Coronary artery (tissue), 2 donors: ENCODE measurements around the gene GJA9.

Experiments
- DNase-seq: peaks from one replicate; pipeline ENCODE4 v3.0.0-alpha.2; 2017; ENCODE audit warnings: low spot score
- H3K27ac ChIP-seq, 2 donors: fragments of 200-600 bp; sonication (generic); one replicate each; pipeline ENCODE4 v1.5.1; 2016 to 2019
- H3K4me3 ChIP-seq: fragments of 200-600 bp; sonication (generic); 2 replicates; pipeline ENCODE4 v1.5.1; 2016; ENCODE audit warnings: mild to moderate bottlenecking, moderate library complexity
- TF ChIP-seq, protein P1 (sequence below): fragments of 200-600 bp; sonication (generic); IDR thresholded peaks from one replicate; pipeline ENCODE4 v1.5.1; 2019; ENCODE audit warnings: antibody characterized with exemption

GJA9 gene

GRCh38 chr1:38885092-38885491, 3.7 kb upstream of the GJA9 start:
- Histone ChIP-seq H3K27ac (no peak overlapping the region), H3K4me3 (no peak overlapping the region)
- DNase-seq: no peak
- TF ChIP-seq, protein P1, sequence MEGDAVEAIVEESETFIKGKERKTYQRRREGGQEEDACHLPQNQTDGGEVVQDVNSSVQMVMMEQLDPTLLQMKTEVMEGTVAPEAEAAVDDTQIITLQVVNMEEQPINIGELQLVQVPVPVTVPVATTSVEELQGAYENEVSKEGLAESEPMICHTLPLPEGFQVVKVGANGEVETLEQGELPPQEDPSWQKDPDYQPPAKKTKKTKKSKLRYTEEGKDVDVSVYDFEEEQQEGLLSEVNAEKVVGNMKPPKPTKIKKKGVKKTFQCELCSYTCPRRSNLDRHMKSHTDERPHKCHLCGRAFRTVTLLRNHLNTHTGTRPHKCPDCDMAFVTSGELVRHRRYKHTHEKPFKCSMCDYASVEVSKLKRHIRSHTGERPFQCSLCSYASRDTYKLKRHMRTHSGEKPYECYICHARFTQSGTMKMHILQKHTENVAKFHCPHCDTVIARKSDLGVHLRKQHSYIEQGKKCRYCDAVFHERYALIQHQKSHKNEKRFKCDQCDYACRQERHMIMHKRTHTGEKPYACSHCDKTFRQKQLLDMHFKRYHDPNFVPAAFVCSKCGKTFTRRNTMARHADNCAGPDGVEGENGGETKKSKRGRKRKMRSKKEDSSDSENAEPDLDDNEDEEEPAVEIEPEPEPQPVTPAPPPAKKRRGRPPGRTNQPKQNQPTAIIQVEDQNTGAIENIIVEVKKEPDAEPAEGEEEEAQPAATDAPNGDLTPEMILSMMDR: no peak

DNA sequence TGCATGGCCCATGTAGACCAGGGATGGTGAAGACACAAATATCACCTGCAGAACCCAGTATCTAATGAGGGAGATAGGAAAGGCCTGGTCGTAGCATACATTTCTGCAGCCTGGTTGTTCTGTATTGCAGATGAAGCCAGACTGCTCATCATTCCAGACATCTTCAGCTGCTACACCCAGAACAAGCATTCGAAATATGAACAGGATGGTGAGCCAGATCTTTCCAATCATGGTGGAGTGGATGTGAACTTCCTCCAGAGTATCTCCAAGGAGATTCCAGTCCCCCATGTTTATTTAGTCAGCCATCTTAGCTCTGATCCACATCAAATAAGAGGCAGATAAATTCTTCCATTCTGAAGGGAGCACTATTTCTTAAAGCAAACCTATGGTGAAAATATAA, 5.6 kb downstream of the GJA9 start:
- TF ChIP-seq, protein P1: no peak
- DNase-seq: no peak
- Histone ChIP-seq H3K4me3 (no peak overlapping the region), H3K27ac (no peak overlapping the region)

DNA sequence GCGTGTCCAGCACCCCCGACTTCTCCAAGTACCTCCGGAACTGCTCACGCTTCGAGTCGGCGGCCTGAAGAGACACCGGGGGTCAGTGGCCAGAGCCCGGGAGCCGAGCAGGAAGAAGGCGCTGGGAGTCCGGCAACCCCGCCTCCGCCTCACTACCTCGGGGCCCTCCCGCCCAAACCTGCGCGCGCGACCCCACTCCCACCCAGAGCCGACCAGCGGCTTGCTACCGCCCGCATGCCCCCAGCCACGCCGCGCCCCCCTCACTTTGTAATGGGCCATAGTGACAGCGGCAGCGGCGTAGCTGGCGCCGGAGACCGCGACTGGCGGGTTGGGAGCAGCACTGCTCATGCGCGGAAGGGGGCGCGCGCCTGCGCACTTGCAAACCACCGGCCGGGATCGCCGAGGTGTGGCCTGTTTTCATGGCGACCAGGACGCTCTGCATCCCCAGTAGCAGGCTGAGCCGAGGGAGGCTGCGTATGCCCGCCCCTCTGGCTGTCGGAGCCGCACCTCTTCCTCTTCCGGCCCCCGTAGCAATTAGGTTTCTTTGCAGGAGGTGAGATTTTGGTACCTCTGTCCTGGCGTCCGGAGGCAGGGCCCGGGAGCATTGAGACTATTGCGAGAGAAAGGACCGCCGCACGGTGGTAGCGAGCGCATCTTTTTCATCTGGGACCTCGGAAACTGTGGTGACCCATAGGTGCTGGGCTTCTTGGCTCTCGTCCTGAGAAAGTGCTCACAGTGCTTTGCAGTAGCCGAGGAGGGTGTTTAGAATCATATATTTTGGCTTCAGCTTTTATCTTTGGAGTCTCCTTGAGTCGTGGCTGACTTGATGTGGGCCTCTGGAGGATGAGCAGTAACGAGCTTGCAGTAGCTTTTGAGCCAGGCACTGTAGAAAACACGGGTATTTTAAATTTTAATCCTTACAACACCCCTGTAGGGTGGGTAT, 8.1 kb downstream of the GJA9 start, which contains the start of gene MYCBP:
Gene MYCBP, minus strand, starts transcription at position 322 of the 943 bp plus-strand sequence. Its CDS starts 43 bp downstream, at position 279.
- Histone ChIP-seq H3K27ac (peak within 1 kb of the TSS in 1 of 2 donors; percentile 71), H3K4me3 (peak within 1 kb of the TSS; percentile 85)
- TF ChIP-seq, protein P1: no peak
- DNase-seq: peak; percentile 96

DNA sequence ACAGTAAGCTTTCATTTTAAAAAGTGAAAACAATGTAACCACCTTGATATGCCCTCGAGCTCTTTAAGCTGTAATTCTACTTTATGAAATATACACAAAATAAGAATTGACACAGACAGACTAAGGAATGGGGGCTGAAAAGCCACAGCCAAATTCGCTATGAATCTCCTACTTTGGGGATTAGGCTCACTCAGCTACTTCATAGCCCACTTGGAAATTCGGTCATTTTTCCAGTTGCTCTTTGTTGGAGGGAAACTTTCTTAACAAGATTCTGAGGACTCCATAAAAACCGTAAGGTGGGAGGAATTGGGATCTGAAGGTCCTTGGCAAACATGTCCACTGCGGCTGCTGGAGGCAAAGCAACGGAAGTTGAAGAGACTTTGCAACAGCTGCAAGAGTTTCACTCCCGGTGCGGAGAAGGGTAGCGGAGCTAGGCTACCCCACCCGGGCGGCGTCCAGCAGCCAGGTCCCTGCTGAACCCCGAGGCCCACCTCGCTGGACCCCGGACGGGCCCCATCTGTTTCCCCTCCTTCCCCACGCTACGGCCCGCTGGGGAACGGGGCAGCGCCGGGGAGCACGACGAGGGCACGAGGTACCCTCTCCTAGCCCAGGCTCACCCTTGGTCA, 8.9 kb downstream of the GJA9 start:
- H3K27ac ChIP-seq: peak overlapping the region in 1 of 2 donors; percentile 71
- no peak for DNase-seq
- TF ChIP-seq, protein P1: no peak

GRCh38 chr1:38870996-38871395, 10.4 kb downstream of the GJA9 start:
- DNase-seq: no peak
- TF ChIP-seq, protein P1: no peak
- no peak overlapping the region for H3K4me3 ChIP-seq
- H3K27ac ChIP-seq: no peak overlapping the region

More for the DNA sequence above, 8.9 kb downstream of the GJA9 start:
- peak overlapping the region; percentile 85 for H3K4me3 ChIP-seq

DNA sequence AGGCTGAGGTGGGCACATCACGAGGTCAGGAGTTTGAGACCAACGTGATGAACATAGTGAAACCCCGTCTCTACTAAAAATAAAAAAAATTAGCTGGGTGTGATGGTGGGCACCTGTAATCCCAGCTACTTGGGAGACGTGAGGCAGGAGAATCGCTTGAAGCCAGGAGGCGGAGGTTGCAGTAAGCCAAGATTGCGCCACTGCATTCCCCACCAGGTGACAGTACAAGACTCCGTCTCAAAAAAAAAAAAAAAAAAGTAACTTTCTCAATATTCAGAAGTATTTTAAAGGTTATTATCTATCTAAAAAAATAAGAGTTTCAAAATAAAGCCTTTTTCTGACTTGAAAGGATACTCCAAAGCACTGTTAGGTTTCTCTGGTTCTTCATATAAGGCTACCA, 14.2 kb downstream of the GJA9 start:
- no peak overlapping the region for H3K27ac ChIP-seq
- TF ChIP-seq, protein P1: no peak
- no peak overlapping the region for H3K4me3 ChIP-seq
- DNase-seq: no peak
